ENCODE data around the gene TMEM178A. TPM values are rescaled to one million over a fixed set of nuclear protein-coding genes. Genes with fewer than 3 reads are reported as not detected.

TMEM178A gene
- total RNA-seq (under 1 TPM; 0.22 to 0.53 TPM), total RNA-seq (0 to 0.40 (median 0.07) reads per million in 172 experiments)
- polyA plus RNA-seq (2013, experiment 1 of 2): 0.15 TPM
- 0.42 TPM for polyA plus RNA-seq (2013, experiment 2 of 2)

DNA sequence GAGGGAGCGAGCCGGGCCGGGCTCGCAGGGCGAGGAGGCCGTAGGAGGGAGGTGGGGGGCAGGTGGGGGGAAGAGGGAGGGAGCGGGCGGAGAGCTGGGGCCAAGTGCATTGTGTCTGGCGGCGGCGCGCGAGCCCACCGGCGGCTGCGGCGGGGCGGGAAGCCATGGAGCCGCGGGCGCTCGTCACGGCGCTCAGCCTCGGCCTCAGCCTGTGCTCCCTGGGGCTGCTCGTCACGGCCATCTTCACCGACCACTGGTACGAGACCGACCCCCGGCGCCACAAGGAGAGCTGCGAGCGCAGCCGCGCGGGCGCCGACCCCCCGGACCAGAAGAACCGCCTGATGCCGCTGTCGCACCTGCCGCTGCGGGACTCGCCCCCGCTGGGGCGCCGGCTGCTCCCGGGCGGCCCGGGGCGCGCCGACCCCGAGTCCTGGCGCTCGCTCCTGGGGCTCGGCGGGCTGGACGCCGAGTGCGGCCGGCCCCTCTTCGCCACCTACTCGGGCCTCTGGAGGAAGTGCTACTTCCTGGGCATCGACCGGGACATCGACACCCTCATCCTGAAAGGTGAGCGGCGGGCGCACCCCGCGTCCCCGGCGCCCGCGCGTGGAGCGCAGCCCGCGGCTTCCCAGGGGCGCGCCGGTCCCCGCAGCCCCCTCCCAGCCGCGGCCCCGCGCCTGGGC lies at the start of gene TMEM178A:
Gene TMEM178A (plus strand): TSS at position 107 of the 680 bp plus-strand sequence. CDS start 58 bp downstream, at position 165.
- Histone ChIP-seq H3K4me1 (ENCODE audit: insufficient read depth, low read length) (peaks cover 4% of the 10 kb centered on the region), H3K36me3 (ENCODE audit: insufficient read depth, low read length) (no peaks in the 10 kb centered on the region), H3K9me3 (ENCODE audit: control insufficient read depth in 1 of 2, insufficient read depth in 1 of 2, low read length in 2 of 2) (no peaks in the 10 kb centered on the region), H3K27me3 (ENCODE audit: control insufficient read depth in 1 of 2, insufficient read depth in 2 of 2, low read length in 2 of 2) (peaks cover 18 to 53% of the 10 kb centered on the region in 2 experiments), H3K4me3 (ENCODE audit: low read length) (no peak within 1 kb of the TSS), H3K27ac (ENCODE audit: low read depth in 1 of 2, low read length in 2 of 2) (no peak within 1 kb of the TSS)
- POLR2A ChIA-PET: no interaction called here
- Mint-ChIP-seq H3K4me3 (peak within 1 kb of the TSS; percentile 21), H3K9me3 (no peaks in the 10 kb centered on the region), H3K27ac (no peak within 1 kb of the TSS), H3K36me3 (ENCODE audit: low read depth) (no peaks in the 10 kb centered on the region), H3K4me1 (ENCODE audit: low read depth) (peaks cover 4% of the 10 kb centered on the region), H3K27me3 (peaks cover 83% of the 10 kb centered on the region)
- intact Hi-C loops (cut with DNase I, micrococcal nuclease): no loop called here
- ATAC-seq (ENCODE audit: poor library complexity): no peak
- no peak for TF ChIP-seq CTCF (IDR thresholded peaks at IDR 0.05)
- CTCF ChIA-PET: no interaction called here
- no peak for DNase-seq

DNA sequence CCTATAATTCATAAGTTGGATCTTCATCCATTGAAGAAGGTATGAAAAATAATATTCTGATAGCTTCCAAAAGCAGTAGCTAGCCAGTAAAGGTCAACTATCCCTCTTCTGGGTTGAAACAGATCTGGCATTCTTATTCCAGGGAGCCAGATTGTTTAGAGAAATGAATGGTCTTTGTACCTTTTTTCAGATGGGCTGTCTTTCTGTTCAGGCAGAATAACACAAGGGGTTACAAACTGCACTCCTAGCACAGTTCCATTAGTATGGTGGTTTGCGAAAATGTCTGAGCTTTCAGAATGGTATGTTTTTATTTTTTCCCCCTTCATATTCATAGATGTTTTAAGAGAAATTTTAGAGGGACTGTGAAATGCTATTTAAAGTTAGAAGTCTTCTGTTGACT lies 47.5 kb upstream of the TMEM178A start:
- Mint-ChIP-seq H3K27me3 (peaks cover 21% of the 10 kb centered on the region), H3K4me1 (ENCODE audit: low read depth) (no peaks in the 10 kb centered on the region), H3K9me3 (no peaks in the 10 kb centered on the region), H3K4me3 (no peak overlapping the region), H3K27ac (no peak overlapping the region), H3K36me3 (ENCODE audit: low read depth) (no peaks in the 10 kb centered on the region)
- TF ChIP-seq CTCF (IDR thresholded peaks at IDR 0.05): no peak
- ATAC-seq (ENCODE audit: poor library complexity) (no peak), DNase-seq (no peak)
- intact Hi-C loops (cut with DNase I, micrococcal nuclease): no loop called here
- Histone ChIP-seq H3K9me3 (ENCODE audit: control insufficient read depth in 1 of 2, insufficient read depth in 1 of 2, low read length in 2 of 2) (no peaks in the 10 kb centered on the region), H3K36me3 (ENCODE audit: insufficient read depth, low read length) (no peaks in the 10 kb centered on the region), H3K27ac (ENCODE audit: low read depth in 1 of 2, low read length in 2 of 2) (no peak overlapping the region), H3K4me1 (ENCODE audit: insufficient read depth, low read length) (no peaks in the 10 kb centered on the region), H3K27me3 (ENCODE audit: control insufficient read depth in 1 of 2, insufficient read depth in 2 of 2, low read length in 2 of 2) (peaks cover 0 to 11% of the 10 kb centered on the region in 2 experiments), H3K4me3 (ENCODE audit: low read length) (no peak overlapping the region)
- ChIA-PET POLR2A (no interaction called here), CTCF (no interaction called here)

DNA sequence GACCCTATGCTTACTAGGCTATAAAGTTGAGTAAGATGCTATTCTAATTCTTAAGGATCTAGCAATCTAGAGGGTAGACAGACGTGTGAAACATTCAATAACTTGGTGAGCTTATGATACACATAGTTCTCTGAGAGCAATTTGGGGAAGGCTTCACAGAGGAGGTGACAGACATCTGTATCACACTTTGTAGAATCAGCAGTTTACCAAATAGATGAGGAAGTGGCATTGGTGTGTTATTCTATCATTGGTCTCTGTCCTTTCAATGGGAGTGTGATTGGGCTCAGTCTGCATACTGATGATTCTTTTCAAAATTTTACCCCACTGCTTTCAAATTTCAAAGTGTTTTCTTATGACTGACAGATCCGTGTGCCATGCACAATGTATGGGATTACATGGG lies 47.0 kb upstream of the TMEM178A start:
- no peak overlapping the region for H3K27ac Mint-ChIP-seq
- H3K9me3 Mint-ChIP-seq: no peaks in the 10 kb centered on the region
- no peak for TF ChIP-seq CTCF (IDR thresholded peaks at IDR 0.05)
- H3K27me3 Mint-ChIP-seq: peaks cover 21% of the 10 kb centered on the region
- H3K4me3 Mint-ChIP-seq: no peak overlapping the region
- Histone ChIP-seq H3K4me3 (ENCODE audit: low read length) (no peak overlapping the region), H3K27ac (ENCODE audit: low read depth in 1 of 2, low read length in 2 of 2) (no peak overlapping the region), H3K36me3 (ENCODE audit: insufficient read depth, low read length) (no peaks in the 10 kb centered on the region), H3K9me3 (ENCODE audit: control insufficient read depth in 1 of 2, insufficient read depth in 1 of 2, low read length in 2 of 2) (no peaks in the 10 kb centered on the region), H3K27me3 (ENCODE audit: control insufficient read depth in 1 of 2, insufficient read depth in 2 of 2, low read length in 2 of 2) (peaks cover 1 to 11% of the 10 kb centered on the region in 2 experiments), H3K4me1 (ENCODE audit: insufficient read depth, low read length) (no peaks in the 10 kb centered on the region)
- DNase-seq (no peak), ATAC-seq (ENCODE audit: poor library complexity) (no peak)
- ChIA-PET CTCF (no interaction called here), POLR2A (no interaction called here)
- intact Hi-C loops (cut with DNase I, micrococcal nuclease): no loop called here
- no peaks in the 10 kb centered on the region for H3K36me3 Mint-ChIP-seq (ENCODE audit: low read depth)
- no peaks in the 10 kb centered on the region for H3K4me1 Mint-ChIP-seq (ENCODE audit: low read depth)

All from CD4-positive, alpha-beta T cell (primary cell).